GM21423 (cell line): ENCODE measurements around the gene KCNMA1.

Source experiments
- ATAC-seq: cut with Tn5 transposase; IDR thresholded peaks from one replicate; pipeline ENCODE4 v1.9.1; 2021; ENCODE audit warnings: mild to moderate bottlenecking, moderate library complexity; ENCODE audit not compliant: unreplicated experiment

Gene KCNMA1

GRCh38 chr10:77313066-77313750 lies 324.4 kb downstream of the KCNMA1 start:
- ATAC-seq = no peak

GRCh38 chr10:77311186-77311585 lies 326.4 kb downstream of the KCNMA1 start:
- ATAC-seq = no peak

- no peak for ATAC-seq
Observed at GRCh38 chr10:77310288-77310840, 327.2 kb downstream of the KCNMA1 start.

GRCh38 chr10:77309509-77309908 lies 328.1 kb downstream of the KCNMA1 start:
- ATAC-seq = no peak

GRCh38 chr10:77309092-77309491 lies 328.5 kb downstream of the KCNMA1 start:
- ATAC-seq = no peak

- ATAC-seq = no peak
Observed at GRCh38 chr10:77308084-77308732, 329.4 kb downstream of the KCNMA1 start.

- no peak for ATAC-seq
Observed at GRCh38 chr10:77306666-77307065, 330.9 kb downstream of the KCNMA1 start.

- no peak for ATAC-seq
Observed at GRCh38 chr10:77305650-77306632, 331.7 kb downstream of the KCNMA1 start.

GRCh38 chr10:77304192-77304591 lies 333.4 kb downstream of the KCNMA1 start:
- ATAC-seq = no peak

GRCh38 chr10:77301305-77301730 lies 336.3 kb downstream of the KCNMA1 start:
- no peak for ATAC-seq

GRCh38 chr10:77300682-77301302 lies 336.8 kb downstream of the KCNMA1 start:
- ATAC-seq = no peak

GRCh38 chr10:77299320-77299719 lies 338.3 kb downstream of the KCNMA1 start:
- no peak for ATAC-seq

- ATAC-seq = no peak
Observed at GRCh38 chr10:77297393-77297739, 340.2 kb downstream of the KCNMA1 start.

- ATAC-seq = no peak
Observed at GRCh38 chr10:77296534-77297392, 340.8 kb downstream of the KCNMA1 start.

GRCh38 chr10:77293773-77294172 lies 343.8 kb downstream of the KCNMA1 start:
- ATAC-seq = no peak

GRCh38 chr10:77293347-77293746 lies 344.3 kb downstream of the KCNMA1 start:
- no peak for ATAC-seq

GRCh38 chr10:77291596-77292505 lies 345.8 kb downstream of the KCNMA1 start:
- no peak for ATAC-seq

GRCh38 chr10:77290528-77291155 lies 347.0 kb downstream of the KCNMA1 start:
- no peak for ATAC-seq
